Fibroblast of lung (primary cell): ENCODE data around the gene ANKS1A. TPM values are rescaled to one million over a fixed set of nuclear protein-coding genes. Genes with fewer than 3 reads are reported as not detected.
A peak's percentile ranks its signal among the peaks of the same experiment; 100 is the strongest.
"Not testable (repeated sequence)": the region's sequence is repeated elsewhere in the genome, so short reads cannot be mapped to it uniquely, and the experiment has no call there.

Experiments used
- DNase-seq, 2 donors: peaks; one replicate each; pipeline versions ENCODE4 v3.0.0 to v3.0.0-alpha.2; 2010; ENCODE audit warnings: low read depth in 2 of 2
- H2AFZ ChIP-seq: 2 replicates; pipeline ENCODE4 v1.5.1; 2012; ENCODE audit warnings: low read length, control low read depth, inconsistent platforms
- H3K27ac ChIP-seq: 2 replicates; pipeline ENCODE4 v1.5.1; 2011; ENCODE audit warnings: low read length, control low read depth; ENCODE audit not compliant: insufficient read depth
- H3K27me3 ChIP-seq: 2 replicates; pipeline ENCODE4 v1.5.1; 2011; ENCODE audit warnings: mild to moderate bottlenecking, low read length; ENCODE audit not compliant: control insufficient read depth, insufficient read depth
- H3K36me3 ChIP-seq: 2 replicates; pipeline ENCODE4 v1.5.1; 2011; ENCODE audit warnings: low read length; ENCODE audit not compliant: control insufficient read depth, insufficient read depth
- H3K4me1 ChIP-seq: 2 replicates; pipeline ENCODE4 v1.5.1; 2011; ENCODE audit warnings: low read length; ENCODE audit not compliant: control insufficient read depth, insufficient read depth; ENCODE audit errors: extremely low read depth
- H3K4me2 ChIP-seq: 2 replicates; pipeline ENCODE4 v1.5.1; 2011; ENCODE audit warnings: low read length, control low read depth; ENCODE audit not compliant: insufficient read depth; ENCODE audit errors: extremely low read depth
- H3K4me3 ChIP-seq, 4 experiments: fragments of 200-600 bp in 1 of 4; sonication (generic) in 1 of 4; replicated peaks in 1 of 4; 2 replicates each; pipeline ENCODE4 v1.5.1; 2011 to 2016; ENCODE audit warnings: low read length in 4 of 4, low read depth in 3 of 4, mild to moderate bottlenecking in 3 of 4, control low read depth in 2 of 4, inconsistent platforms in 1 of 4, mixed read lengths in 1 of 4; ENCODE audit not compliant: insufficient read depth in 1 of 4; ENCODE audit errors: control extremely low read depth in 1 of 4
- H3K79me2 ChIP-seq: 2 replicates; pipeline ENCODE4 v1.5.1; 2012; ENCODE audit warnings: mild to moderate bottlenecking, low read length, inconsistent platforms; ENCODE audit not compliant: control insufficient read depth, insufficient read depth
- H3K9ac ChIP-seq: 2 replicates; pipeline ENCODE4 v1.5.1; 2011; ENCODE audit warnings: mild to moderate bottlenecking, low read length, control low read depth; ENCODE audit not compliant: insufficient read depth
- H3K9me3 ChIP-seq: 2 replicates; pipeline ENCODE4 v1.5.1; 2012; ENCODE audit warnings: low read depth, low read length; ENCODE audit not compliant: control insufficient read depth, insufficient read depth
- H4K20me1 ChIP-seq: 2 replicates; pipeline ENCODE4 v1.5.1; 2011; ENCODE audit warnings: low read length; ENCODE audit not compliant: control insufficient read depth, insufficient read depth; ENCODE audit errors: extremely low read depth
- EZH2 ChIP-seq: IDR thresholded peaks from 2 replicates; pipeline ENCODE4 v1.5.1; 2012; ENCODE audit warnings: low read length, control low read depth, mild to moderate bottlenecking; ENCODE audit errors: missing control alignments
- polyA plus RNA-seq, 2 donors: library from polyadenylated mRNA; depleted of rRNA in 1 of 2; stranded (reverse) in 1 of 2; unstranded in 1 of 2; fragments of >200 nt; gene quantifications; 2 replicates each; pipeline ENCODE4 v1.2.1, GENCODE V29; 2011 to 2012; ENCODE audit warnings: missing spikeins in 1 of 2
- total RNA-seq: library from RNA; depleted of rRNA; stranded (reverse); fragments of >200 nt; gene quantifications from 2 replicates; pipeline ENCODE4 v1.2.1, GENCODE V29; 2014
- TF ChIP-seq, protein P1 (sequence below), 2 donors: IDR thresholded peaks in 1 of 2; conservative IDR thresholded peaks in 1 of 2; 1 replicate in 1 of 2; 2 replicates in 1 of 2; pipeline ENCODE4 v1.5.1; 2011 to 2012; ENCODE audit warnings: low read length in 2 of 2, control low read depth in 1 of 2, inconsistent platforms in 1 of 2, low read depth in 1 of 2, mild to moderate bottlenecking in 1 of 2

Gene ANKS1A
- total and polyA plus RNA-seq, 2 donors (not counting 1 experiment from before 2014, with no cell fraction given): 3.6 to 7.8 TPM

DNA sequence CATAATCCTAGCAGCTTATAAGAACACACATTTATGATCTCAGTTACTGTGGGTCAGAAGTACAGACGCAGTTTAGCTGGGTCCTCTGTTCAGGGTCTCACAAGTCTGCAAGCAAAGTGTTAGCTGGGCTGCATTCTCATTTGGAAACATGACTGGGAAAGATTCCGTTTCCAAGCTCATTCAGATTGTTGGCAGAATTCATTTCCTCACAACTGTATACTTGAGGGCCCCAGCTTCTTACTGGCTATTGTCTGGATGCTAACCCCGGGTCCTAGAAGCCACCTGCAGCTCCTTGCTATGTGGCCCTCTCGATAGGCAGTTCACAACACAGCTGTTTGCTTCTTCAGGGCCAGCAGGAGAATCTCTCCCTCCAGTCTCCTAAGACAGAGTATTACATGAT, 239.0 kb downstream of the ANKS1A start:
- Histone ChIP-seq H2AFZ (no peak overlapping the region), H3K36me3 (no peaks in the 10 kb centered on the region), H4K20me1 (no peaks in the 10 kb centered on the region), H3K9me3 (no peaks in the 10 kb centered on the region), H3K4me3 (no peak overlapping the region), H3K79me2 (no peaks in the 10 kb centered on the region), H3K27ac (no peak overlapping the region), H3K4me2 (no peak overlapping the region), H3K27me3 (peaks cover 6% of the 10 kb centered on the region), H3K4me1 (no peaks in the 10 kb centered on the region), H3K9ac (no peak overlapping the region)
- DNase-seq: no peak
- no peak for TF ChIP-seq EZH2
- TF ChIP-seq, protein P1, sequence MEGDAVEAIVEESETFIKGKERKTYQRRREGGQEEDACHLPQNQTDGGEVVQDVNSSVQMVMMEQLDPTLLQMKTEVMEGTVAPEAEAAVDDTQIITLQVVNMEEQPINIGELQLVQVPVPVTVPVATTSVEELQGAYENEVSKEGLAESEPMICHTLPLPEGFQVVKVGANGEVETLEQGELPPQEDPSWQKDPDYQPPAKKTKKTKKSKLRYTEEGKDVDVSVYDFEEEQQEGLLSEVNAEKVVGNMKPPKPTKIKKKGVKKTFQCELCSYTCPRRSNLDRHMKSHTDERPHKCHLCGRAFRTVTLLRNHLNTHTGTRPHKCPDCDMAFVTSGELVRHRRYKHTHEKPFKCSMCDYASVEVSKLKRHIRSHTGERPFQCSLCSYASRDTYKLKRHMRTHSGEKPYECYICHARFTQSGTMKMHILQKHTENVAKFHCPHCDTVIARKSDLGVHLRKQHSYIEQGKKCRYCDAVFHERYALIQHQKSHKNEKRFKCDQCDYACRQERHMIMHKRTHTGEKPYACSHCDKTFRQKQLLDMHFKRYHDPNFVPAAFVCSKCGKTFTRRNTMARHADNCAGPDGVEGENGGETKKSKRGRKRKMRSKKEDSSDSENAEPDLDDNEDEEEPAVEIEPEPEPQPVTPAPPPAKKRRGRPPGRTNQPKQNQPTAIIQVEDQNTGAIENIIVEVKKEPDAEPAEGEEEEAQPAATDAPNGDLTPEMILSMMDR (conservative IDR thresholded peaks at IDR 0.05 in 1 of 2, IDR thresholded peaks at IDR 0.05 in 1 of 2; ENCODE audit: low read depth in 1 of 2, low read length in 2 of 2): no peak

DNA sequence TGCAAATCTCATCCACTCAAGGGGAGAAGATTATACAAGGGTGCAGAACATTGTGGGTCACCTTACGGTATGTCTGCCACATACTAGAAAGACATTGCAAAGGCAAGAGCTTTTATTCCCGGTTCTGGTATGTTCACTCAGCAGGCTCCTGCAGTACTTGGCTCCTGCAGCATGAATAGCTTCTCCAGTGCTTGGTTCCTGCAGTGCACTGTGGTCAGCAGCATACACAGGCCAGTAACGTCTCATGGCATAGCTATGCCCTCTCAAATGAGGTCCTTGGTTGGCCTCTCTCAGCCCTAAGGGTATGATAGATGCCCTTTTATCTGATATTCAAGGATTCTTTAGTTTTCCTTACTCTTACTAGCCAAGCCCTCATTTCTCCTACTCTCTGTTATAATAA, 239.4 kb downstream of the ANKS1A start:
- H3K4me1 ChIP-seq: no peaks in the 10 kb centered on the region
- H3K27ac ChIP-seq: no peak overlapping the region
- H4K20me1 ChIP-seq: no peaks in the 10 kb centered on the region
- H3K79me2 ChIP-seq: no peaks in the 10 kb centered on the region
- no peak overlapping the region for H3K9ac ChIP-seq
- no peaks in the 10 kb centered on the region for H3K36me3 ChIP-seq
- peak in 1 of 2 donors; percentile 54 for DNase-seq
- no peak overlapping the region for H3K4me2 ChIP-seq
- H3K9me3 ChIP-seq: no peaks in the 10 kb centered on the region
- TF ChIP-seq EZH2: no peak
- TF ChIP-seq, protein P1 (conservative IDR thresholded peaks at IDR 0.05 in 1 of 2, IDR thresholded peaks at IDR 0.05 in 1 of 2; ENCODE audit: low read depth in 1 of 2, low read length in 2 of 2): no peak
- H3K4me3 ChIP-seq: no peak overlapping the region
- peaks cover 6% of the 10 kb centered on the region for H3K27me3 ChIP-seq
- H2AFZ ChIP-seq: no peak overlapping the region

DNA sequence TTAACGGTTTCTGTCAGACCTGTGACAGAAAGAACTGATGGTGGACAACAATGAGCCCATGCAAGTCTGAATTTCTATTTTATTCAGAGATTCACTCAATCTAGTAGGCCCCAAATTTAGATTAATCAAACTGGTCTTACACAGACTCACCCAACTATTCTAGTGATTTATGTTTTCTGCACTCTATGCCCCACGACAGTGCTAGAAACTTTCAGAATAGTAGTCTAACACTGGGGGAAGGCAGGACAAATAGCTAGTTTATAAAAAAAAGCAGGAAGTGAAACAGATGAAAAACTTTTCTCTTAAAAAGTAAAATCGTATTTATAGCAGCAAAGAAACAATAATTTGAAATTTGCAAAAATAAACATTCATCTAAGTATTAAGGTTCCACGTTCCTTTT, 247.1 kb downstream of the ANKS1A start:
- Histone ChIP-seq H3K36me3 (no peaks in the 10 kb centered on the region), H2AFZ (no peak overlapping the region), H3K27ac (no peak overlapping the region), H4K20me1 (no peaks in the 10 kb centered on the region), H3K4me3 (no peak overlapping the region), H3K27me3 (no peaks in the 10 kb centered on the region), H3K79me2 (no peaks in the 10 kb centered on the region), H3K4me1 (no peaks in the 10 kb centered on the region), H3K4me2 (no peak overlapping the region), H3K9ac (no peak overlapping the region), H3K9me3 (no peaks in the 10 kb centered on the region)
- TF ChIP-seq EZH2: no peak
- TF ChIP-seq, protein P1 (conservative IDR thresholded peaks at IDR 0.05 in 1 of 2, IDR thresholded peaks at IDR 0.05 in 1 of 2; ENCODE audit: low read depth in 1 of 2, low read length in 2 of 2): no peak
- DNase-seq: no peak

DNA sequence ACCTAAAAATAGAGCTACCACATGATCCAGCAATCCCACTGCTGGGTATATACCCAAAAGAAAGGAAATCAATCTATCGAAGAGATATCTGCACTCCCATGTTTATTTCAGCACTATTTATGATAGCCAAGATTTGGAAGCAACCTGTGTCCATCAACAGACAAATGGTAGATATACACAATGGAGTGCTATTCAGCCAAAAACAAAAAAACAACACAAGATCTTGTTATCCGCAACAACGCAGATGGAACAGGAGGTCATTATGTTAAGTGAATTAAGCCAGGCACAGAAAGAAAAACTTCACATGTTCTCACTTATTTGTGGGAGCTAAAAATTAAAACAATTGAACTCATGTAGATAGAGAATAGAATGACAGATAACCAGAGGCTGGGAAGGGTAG, 249.1 kb downstream of the ANKS1A start:
- not testable (repeated sequence) for H3K4me1 ChIP-seq, H4K20me1 ChIP-seq, H3K79me2 ChIP-seq, H2AFZ ChIP-seq, H3K9me3 ChIP-seq, H3K36me3 ChIP-seq, H3K27ac ChIP-seq, DNase-seq, H3K9ac ChIP-seq, H3K27me3 ChIP-seq, H3K4me2 ChIP-seq, H3K4me3 ChIP-seq
